GM12878 (cell line): ENCODE data around the gene SLF1. TPM values are rescaled to one million over a fixed set of nuclear protein-coding genes. Genes with fewer than 3 reads are reported as not detected.

Source experiments
- ASH2L ChIP-seq: fragments of 300-600, 200-600 bp; sonication (generic); IDR thresholded peaks from 2 replicates; pipeline ENCODE4 v1.6.1; 2017; ENCODE audit warnings: low read depth, mild to moderate bottlenecking, borderline replicate concordance
- CREM ChIP-seq: IDR thresholded peaks from 2 replicates; pipeline ENCODE4 v1.6.1; 2014; ENCODE audit warnings: antibody characterized with exemption, low read depth
- HDGF ChIP-seq: fragments of 450-650 bp; IDR thresholded peaks from 2 replicates; pipeline ENCODE4 v1.6.1; 2016; ENCODE audit warnings: antibody characterized with exemption
- MYC ChIP-seq: IDR thresholded peaks from 2 replicates; pipeline ENCODE4 v1.6.1; 2011; ENCODE audit warnings: mild to moderate bottlenecking, low read length, moderate library complexity, inconsistent platforms; ENCODE audit not compliant: insufficient read depth, insufficient replicate concordance, insufficient read length, severe bottlenecking
- NFXL1 ChIP-seq: fragments of 450-650 bp; IDR thresholded peaks from 2 replicates; pipeline ENCODE4 v1.6.1; 2017; ENCODE audit warnings: antibody characterized with exemption, mild to moderate bottlenecking, borderline replicate concordance
- POU2F2 ChIP-seq: IDR thresholded peaks from 3 replicates; pipeline ENCODE4 v1.6.1; 2011; ENCODE audit warnings: low read depth, mild to moderate bottlenecking, low read length, borderline replicate concordance
- RELA ChIP-seq: fragments of 450-650 bp; IDR thresholded peaks from 2 replicates; pipeline ENCODE4 v1.8.0; 2014; ENCODE audit warnings: borderline replicate concordance; ENCODE audit not compliant: partially characterized antibody
- ZNF207 ChIP-seq: fragments of 450-650 bp; IDR thresholded peaks from 2 replicates; pipeline ENCODE4 v1.6.1; 2014; ENCODE audit warnings: antibody characterized with exemption, mild to moderate bottlenecking, borderline replicate concordance
- polyA plus RNA-seq, 11 experiments: library from polyadenylated mRNA; depleted of rRNA in 4 of 11; unstranded in 6 of 11; stranded (reverse) in 5 of 11; fragments of >200 nt; fragmentation: Nextera tagmentation in 4 of 11; fragmentation: Illumina TruSeq in 1 of 11; extraction: Ambion mirVana in 4 of 11; extraction: Trizol in 1 of 11; gene quantifications; 1 replicate in 1 of 11; 2 replicates in 10 of 11; pipeline versions ENCODE4 v1.2.1 to v1.2.3, GENCODE V29; 2011 to 2016; ENCODE audit warnings: inconsistent platforms in 2 of 11, missing spikeins in 2 of 11, low read depth in 1 of 11
- total RNA-seq, 4 experiments: library from RNA; depleted of rRNA in 3 of 4; stranded (reverse); fragments of >200 nt in 3 of 4; fragmentation: Illumina TruSeq in 1 of 4; extraction: Trizol in 1 of 4; gene quantifications; 2 replicates each; pipeline versions ENCODE4 v1.2.1 to v1.2.3, GENCODE V29; 2013 to 2021
- TF ChIP-seq, protein P1 (sequence below): IDR thresholded peaks from 2 replicates; pipeline ENCODE4 v1.6.1; 2012; ENCODE audit warnings: mild to moderate bottlenecking, low read depth, low read length
- TF ChIP-seq, protein P2 (sequence below): fragments of 450-650 bp; conservative IDR thresholded peaks from 2 replicates; pipeline ENCODE4 v1.6.1; 2017; ENCODE audit warnings: mild to moderate bottlenecking, moderate library complexity
- TF ChIP-seq, protein P3 (sequence below): IDR thresholded peaks from 2 replicates; pipeline ENCODE4 v1.6.1; 2012; ENCODE audit warnings: low read depth, low read length, improper control_type of control experiment
- TF ChIP-seq, protein P4 (sequence below): fragments of 450-650 bp; formaldehyde crosslinking; IDR thresholded peaks from 2 replicates; pipeline ENCODE4 v1.4.0; 2020; ENCODE audit warnings: mild to moderate bottlenecking, moderate library complexity

The SLF1 gene
- total and polyA plus RNA-seq, 10 of the 15 experiments (the other 5 are each of a cell fraction or from before 2014, with no cell fraction given) = 8.1 to 27.0 (median 13.4) TPM

GRCh38 chr5:94595281-94595840 is 23.1 kb upstream of the SLF1 start (continued):
- TF ChIP-seq, protein P1, sequence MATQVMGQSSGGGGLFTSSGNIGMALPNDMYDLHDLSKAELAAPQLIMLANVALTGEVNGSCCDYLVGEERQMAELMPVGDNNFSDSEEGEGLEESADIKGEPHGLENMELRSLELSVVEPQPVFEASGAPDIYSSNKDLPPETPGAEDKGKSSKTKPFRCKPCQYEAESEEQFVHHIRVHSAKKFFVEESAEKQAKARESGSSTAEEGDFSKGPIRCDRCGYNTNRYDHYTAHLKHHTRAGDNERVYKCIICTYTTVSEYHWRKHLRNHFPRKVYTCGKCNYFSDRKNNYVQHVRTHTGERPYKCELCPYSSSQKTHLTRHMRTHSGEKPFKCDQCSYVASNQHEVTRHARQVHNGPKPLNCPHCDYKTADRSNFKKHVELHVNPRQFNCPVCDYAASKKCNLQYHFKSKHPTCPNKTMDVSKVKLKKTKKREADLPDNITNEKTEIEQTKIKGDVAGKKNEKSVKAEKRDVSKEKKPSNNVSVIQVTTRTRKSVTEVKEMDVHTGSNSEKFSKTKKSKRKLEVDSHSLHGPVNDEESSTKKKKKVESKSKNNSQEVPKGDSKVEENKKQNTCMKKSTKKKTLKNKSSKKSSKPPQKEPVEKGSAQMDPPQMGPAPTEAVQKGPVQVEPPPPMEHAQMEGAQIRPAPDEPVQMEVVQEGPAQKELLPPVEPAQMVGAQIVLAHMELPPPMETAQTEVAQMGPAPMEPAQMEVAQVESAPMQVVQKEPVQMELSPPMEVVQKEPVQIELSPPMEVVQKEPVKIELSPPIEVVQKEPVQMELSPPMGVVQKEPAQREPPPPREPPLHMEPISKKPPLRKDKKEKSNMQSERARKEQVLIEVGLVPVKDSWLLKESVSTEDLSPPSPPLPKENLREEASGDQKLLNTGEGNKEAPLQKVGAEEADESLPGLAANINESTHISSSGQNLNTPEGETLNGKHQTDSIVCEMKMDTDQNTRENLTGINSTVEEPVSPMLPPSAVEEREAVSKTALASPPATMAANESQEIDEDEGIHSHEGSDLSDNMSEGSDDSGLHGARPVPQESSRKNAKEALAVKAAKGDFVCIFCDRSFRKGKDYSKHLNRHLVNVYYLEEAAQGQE = no peak
- TF ChIP-seq, protein P2, sequence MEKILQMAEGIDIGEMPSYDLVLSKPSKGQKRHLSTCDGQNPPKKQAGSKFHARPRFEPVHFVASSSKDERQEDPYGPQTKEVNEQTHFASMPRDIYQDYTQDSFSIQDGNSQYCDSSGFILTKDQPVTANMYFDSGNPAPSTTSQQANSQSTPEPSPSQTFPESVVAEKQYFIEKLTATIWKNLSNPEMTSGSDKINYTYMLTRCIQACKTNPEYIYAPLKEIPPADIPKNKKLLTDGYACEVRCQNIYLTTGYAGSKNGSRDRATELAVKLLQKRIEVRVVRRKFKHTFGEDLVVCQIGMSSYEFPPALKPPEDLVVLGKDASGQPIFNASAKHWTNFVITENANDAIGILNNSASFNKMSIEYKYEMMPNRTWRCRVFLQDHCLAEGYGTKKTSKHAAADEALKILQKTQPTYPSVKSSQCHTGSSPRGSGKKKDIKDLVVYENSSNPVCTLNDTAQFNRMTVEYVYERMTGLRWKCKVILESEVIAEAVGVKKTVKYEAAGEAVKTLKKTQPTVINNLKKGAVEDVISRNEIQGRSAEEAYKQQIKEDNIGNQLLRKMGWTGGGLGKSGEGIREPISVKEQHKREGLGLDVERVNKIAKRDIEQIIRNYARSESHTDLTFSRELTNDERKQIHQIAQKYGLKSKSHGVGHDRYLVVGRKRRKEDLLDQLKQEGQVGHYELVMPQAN = no peak
- no peak for TF ChIP-seq CREM
- TF ChIP-seq RELA = no peak
- TF ChIP-seq, protein P3, sequence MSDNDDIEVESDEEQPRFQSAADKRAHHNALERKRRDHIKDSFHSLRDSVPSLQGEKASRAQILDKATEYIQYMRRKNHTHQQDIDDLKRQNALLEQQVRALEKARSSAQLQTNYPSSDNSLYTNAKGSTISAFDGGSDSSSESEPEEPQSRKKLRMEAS = no peak
- TF ChIP-seq ZNF207 = no peak
- TF ChIP-seq, protein P4, sequence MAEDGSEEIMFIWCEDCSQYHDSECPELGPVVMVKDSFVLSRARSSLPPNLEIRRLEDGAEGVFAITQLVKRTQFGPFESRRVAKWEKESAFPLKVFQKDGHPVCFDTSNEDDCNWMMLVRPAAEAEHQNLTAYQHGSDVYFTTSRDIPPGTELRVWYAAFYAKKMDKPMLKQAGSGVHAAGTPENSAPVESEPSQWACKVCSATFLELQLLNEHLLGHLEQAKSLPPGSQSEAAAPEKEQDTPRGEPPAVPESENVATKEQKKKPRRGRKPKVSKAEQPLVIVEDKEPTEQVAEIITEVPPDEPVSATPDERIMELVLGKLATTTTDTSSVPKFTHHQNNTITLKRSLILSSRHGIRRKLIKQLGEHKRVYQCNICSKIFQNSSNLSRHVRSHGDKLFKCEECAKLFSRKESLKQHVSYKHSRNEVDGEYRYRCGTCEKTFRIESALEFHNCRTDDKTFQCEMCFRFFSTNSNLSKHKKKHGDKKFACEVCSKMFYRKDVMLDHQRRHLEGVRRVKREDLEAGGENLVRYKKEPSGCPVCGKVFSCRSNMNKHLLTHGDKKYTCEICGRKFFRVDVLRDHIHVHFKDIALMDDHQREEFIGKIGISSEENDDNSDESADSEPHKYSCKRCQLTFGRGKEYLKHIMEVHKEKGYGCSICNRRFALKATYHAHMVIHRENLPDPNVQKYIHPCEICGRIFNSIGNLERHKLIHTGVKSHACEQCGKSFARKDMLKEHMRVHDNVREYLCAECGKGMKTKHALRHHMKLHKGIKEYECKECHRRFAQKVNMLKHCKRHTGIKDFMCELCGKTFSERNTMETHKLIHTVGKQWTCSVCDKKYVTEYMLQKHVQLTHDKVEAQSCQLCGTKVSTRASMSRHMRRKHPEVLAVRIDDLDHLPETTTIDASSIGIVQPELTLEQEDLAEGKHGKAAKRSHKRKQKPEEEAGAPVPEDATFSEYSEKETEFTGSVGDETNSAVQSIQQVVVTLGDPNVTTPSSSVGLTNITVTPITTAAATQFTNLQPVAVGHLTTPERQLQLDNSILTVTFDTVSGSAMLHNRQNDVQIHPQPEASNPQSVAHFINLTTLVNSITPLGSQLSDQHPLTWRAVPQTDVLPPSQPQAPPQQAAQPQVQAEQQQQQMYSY (CRISPR knock-in tag) = no peak
- TF ChIP-seq NFXL1 = no peak
- TF ChIP-seq POU2F2 = no peak
- TF ChIP-seq HDGF = no peak
- no peak for TF ChIP-seq MYC
- no peak for TF ChIP-seq ASH2L
